NCI-H1694 (cell line): Measurements from ENCODE around the gene ASF1B.

ENCODE experiments used
- DNase-seq: peaks from one replicate; lab custom pipeline; 2025; lab: John Stamatoyannopoulos, UW

Gene ASF1B

GRCh38 chr19:14138576-14139265 is 2.3 kb upstream of the ASF1B start:
- DNase-seq: no peak

- no peak for DNase-seq
Observed at GRCh38 chr19:14135985-14136508, 342 bp downstream of the ASF1B start.

GRCh38 chr19:14135355-14135754 is 1.0 kb downstream of the ASF1B start:
- DNase-seq: no peak

- DNase-seq: no peak
Observed at GRCh38 chr19:14127929-14128509, 8.4 kb downstream of the ASF1B start.

GRCh38 chr19:14127176-14127575 is 9.2 kb downstream of the ASF1B start:
- DNase-seq: no peak

- no peak for DNase-seq
Observed at GRCh38 chr19:14122924-14123323, 13.5 kb downstream of the ASF1B start.

- DNase-seq: no peak
Observed at GRCh38 chr19:14120497-14120780, 15.9 kb downstream of the ASF1B start.

- no peak for DNase-seq
Observed at GRCh38 chr19:14119644-14120496, 16.5 kb downstream of the ASF1B start.

GRCh38 chr19:14119146-14119545 is 17.2 kb downstream of the ASF1B start:
- DNase-seq: no peak

GRCh38 chr19:14118165-14119051 is 18.0 kb downstream of the ASF1B start:
- DNase-seq: no peak

- peak; percentile 94 for DNase-seq
Observed at GRCh38 chr19:14117668-14118164, 18.7 kb downstream of the ASF1B start, which contains the start of gene PRKACA. Gene PRKACA (minus strand): TSS chr19:14117762. CDS start chr19:14117547, 215 bp downstream.

GRCh38 chr19:14116918-14117578 is 19.3 kb downstream of the ASF1B start:
- no peak for DNase-seq

GRCh38 chr19:14116525-14116917 is 19.9 kb downstream of the ASF1B start:
- DNase-seq: no peak

GRCh38 chr19:14115756-14116155 is 20.6 kb downstream of the ASF1B start:
- DNase-seq: no peak

- DNase-seq: no peak
Observed at GRCh38 chr19:14114854-14115253, 21.5 kb downstream of the ASF1B start.

GRCh38 chr19:14114439-14114838 is 21.9 kb downstream of the ASF1B start:
- DNase-seq: no peak

- DNase-seq: no peak
Observed at GRCh38 chr19:14113762-14114414, 22.5 kb downstream of the ASF1B start.

GRCh38 chr19:14112809-14113385 is 23.5 kb downstream of the ASF1B start:
- DNase-seq: no peak

- DNase-seq: no peak
Observed at GRCh38 chr19:14112051-14112808, 24.2 kb downstream of the ASF1B start.
